HG03442 (cell line): Measurements from ENCODE around the gene CGB8.
"Not testable (repeated sequence)": the region's sequence is repeated elsewhere in the genome, so short reads cannot be mapped to it uniquely, and the experiment has no call there.

Source experiments
- ATAC-seq: cut with Tn5 transposase; IDR thresholded peaks from one replicate; pipeline ENCODE4 v1.9.1; 2021; ENCODE audit warnings: mild to moderate bottlenecking, moderate library complexity; ENCODE audit not compliant: unreplicated experiment

The CGB8 gene

GRCh38 chr19:49031642-49032301 lies 17.1 kb downstream of the CGB8 start, which contains the start of gene CGB2:
Gene CGB2 (plus strand): TSS chr19:49031890. CDS start chr19:49032096, 206 bp downstream.
- not testable (repeated sequence) for ATAC-seq

GRCh38 chr19:49030323-49030722 lies 18.6 kb downstream of the CGB8 start:
- ATAC-seq = not testable (repeated sequence)

GRCh38 chr19:49029749-49030148 lies 19.2 kb downstream of the CGB8 start:
- not testable (repeated sequence) for ATAC-seq

DNA sequence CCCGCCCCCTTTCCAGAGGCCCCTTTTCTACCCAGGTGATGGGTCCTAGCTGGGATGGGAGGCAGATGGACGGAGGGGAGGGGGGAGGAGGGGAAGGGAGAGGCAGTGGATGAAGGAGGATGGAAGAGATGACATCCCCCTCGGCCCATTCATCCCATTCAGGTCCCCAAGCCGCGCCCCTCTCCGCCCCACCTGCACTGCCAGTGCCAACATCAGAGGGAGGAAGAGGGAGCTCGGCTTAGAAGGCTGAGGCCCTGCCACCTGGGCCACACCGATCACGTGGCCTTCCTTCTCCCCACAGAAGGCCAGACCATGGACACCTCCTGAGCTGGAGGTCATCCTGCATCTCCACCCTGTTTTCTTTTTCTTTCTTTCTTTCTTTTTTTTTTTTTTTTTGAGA lies 20.2 kb downstream of the CGB8 start:
- ATAC-seq = not testable (repeated sequence)

- ATAC-seq = not testable (repeated sequence)
Observed at GRCh38 chr19:49025599-49025998, 23.3 kb downstream of the CGB8 start.

DNA sequence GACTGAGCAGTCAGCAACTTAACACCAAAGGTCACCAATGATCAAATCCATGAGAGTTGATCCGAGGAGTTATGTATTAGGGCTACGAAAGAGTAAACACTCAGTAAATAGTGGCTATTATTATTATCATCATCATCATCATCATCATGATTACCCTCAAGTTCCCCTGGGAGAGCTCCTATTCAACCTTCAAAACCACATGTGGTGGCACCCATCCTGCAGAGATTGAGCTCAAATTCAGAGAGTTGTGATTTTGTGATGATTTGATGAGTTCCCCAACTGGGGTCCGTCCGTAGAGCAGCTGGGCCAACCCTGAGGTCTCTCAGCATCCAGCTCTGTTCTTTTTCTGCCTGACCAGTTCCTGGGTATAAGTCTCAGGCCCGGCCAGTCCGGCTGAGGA lies 23.8 kb downstream of the CGB8 start:
- ATAC-seq = not testable (repeated sequence)

DNA sequence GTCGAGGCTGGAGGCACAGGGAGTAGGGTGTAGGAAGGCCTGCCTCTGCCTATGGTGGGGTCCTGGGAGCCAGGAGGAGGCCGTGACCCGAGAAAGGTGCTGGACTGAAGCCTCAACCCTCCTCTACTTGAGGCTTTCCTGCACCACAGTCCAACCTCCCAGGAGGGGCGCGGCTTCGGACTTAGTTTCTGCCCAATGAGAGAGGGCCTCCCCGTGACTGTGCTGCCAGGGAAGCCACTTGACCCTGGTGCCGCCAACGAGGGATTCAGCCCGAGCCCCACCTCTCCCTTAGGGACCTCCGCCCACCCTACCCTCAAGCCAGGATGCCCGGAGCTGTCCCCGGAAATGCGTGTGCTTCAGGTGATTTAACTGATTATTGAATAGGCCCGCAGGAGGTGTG lies 24.7 kb downstream of the CGB8 start, which contains the start of gene CGB3:
Gene CGB3, minus strand, starts transcription at position 101 of the 400 bp plus-strand sequence. CDS start 362 bp downstream, outside the sequence.
- not testable (repeated sequence) for ATAC-seq

DNA sequence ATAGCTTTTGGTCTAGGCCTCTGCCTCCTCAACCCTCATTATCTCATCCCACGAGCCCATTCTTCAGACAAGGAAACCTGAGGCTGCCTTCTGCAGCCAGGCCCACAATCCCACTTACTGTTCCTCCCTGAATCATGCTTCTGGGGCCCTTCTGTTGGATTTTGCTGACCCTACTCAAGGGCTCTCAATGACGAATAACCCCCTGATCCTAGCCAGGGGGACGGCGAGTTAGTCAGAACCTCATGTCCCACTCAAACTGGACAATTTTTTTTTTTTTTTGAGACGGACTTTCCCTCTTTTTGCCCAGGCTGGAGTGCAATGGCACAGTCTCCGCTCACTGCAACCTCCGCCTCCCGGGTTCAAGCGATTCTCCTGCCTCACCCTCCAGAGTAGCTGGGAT lies 26.8 kb downstream of the CGB8 start:
- no peak for ATAC-seq

GRCh38 chr19:49020931-49021895 lies 27.7 kb downstream of the CGB8 start:
- no peak for ATAC-seq

- ATAC-seq = no peak
Observed at GRCh38 chr19:49020342-49020741, 28.6 kb downstream of the CGB8 start.

- ATAC-seq = no peak
Observed at GRCh38 chr19:49019242-49019932, 29.5 kb downstream of the CGB8 start.

DNA sequence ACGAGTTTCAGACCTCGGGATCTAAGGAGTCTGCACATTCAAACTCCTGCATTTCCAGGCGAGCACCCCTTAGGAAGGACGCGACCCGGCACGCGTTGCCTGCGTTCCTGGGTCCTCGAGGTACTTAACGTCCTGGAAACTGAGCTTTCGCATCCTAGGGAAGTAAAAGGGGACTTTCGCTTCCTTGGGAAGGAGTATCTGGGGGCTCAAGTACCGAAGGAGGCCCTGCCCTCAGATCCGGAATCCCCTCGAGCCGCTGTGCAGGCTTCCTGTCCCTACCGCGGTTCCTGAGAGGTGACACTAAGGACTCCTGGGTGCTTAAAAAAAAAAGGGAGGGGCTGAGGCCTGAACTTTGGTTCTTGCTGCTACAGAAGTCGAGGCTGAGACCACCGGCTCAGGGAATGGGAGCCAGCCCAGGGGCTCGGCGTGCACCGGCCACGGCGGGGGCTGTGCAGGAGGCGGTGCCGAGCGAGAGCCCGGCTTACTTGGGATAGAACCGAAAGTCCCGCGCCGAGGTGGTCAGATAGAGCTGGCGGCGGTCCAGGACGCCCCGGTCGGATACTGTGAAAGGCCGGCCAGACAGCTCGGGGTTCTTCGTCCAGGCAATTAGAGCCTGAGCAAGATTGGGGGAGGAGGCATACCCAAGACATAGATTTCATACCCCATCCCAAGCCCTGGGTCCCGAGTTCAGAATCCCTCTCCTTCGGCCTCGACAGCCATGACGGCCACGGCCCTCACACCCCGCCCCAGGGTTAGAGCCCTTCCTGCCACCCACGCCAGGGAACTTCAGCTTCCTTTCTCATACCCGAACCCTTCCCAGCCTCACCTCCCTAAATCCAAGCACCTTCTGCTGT lies 30.3 kb downstream of the CGB8 start:
- ATAC-seq = not testable (repeated sequence)

DNA sequence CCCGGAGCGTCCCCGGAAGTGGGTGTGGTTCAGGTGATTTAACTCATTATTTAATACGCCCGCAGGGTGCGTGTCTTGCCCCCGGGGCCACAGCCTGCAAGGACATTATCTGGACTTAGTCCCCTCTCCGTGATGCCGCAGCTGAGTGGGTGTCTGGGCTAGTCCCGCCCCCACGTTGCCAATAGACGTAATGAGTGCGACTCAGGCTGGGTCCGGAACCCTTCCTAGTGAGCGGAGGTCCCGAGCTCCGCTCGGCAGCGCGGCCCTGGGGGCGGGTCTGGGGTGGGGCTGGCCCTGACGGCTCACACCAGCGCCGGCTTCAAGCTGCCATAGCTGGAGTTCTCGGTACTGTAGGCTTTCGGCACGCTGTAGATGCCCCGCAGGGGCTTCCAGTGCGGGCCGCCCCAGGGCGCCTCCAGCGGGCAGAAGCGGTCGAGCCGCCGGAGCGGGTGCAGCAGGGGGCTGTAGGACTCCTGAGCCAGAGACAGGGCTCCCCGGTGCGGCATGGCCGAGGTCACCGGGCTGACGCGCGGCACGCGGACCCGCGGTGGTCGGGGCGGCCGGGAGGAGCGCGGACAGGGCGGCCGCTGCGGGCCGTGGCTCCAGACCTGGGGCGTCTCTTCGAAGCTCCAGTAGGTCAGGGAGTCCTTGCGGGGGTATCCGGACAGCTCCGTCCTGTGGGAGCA lies 31.1 kb downstream of the CGB8 start:
- ATAC-seq = no peak

DNA sequence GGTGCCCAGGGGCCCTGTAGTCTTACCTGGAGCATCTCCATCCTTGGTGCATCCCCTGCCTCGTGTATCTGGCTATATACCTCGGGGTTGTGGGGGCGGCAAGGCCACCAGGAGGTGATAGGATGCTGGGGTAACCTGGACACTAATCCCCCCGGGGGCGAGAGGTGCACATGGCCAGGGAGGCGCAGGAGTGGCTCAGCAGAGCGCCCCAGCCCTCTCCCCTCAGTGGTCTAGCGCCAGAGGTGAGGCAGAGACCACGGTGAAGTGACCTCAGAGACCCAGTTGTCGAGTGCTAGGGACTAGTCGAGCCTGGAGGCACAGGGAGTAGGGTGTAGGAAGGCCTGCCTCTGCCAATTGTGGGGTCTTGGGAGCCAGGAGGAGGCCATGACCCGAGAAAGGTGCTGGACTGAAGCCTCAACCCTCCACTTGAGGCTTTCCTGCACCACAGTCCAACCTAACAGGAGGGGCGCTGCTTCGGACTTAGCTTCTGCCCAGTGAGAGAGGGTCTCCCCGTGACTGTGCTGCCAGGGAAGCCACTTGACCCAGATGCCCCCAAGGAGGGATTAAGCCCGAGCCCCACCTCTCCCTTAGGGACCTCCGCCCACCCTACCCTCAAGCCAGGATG lies 31.8 kb downstream of the CGB8 start, which contains the start of gene LHB:
Gene LHB, minus strand, starts transcription at position 51 of the 625 bp plus-strand sequence. Its CDS starts 10 bp downstream, at position 41.
- ATAC-seq = no peak

DNA sequence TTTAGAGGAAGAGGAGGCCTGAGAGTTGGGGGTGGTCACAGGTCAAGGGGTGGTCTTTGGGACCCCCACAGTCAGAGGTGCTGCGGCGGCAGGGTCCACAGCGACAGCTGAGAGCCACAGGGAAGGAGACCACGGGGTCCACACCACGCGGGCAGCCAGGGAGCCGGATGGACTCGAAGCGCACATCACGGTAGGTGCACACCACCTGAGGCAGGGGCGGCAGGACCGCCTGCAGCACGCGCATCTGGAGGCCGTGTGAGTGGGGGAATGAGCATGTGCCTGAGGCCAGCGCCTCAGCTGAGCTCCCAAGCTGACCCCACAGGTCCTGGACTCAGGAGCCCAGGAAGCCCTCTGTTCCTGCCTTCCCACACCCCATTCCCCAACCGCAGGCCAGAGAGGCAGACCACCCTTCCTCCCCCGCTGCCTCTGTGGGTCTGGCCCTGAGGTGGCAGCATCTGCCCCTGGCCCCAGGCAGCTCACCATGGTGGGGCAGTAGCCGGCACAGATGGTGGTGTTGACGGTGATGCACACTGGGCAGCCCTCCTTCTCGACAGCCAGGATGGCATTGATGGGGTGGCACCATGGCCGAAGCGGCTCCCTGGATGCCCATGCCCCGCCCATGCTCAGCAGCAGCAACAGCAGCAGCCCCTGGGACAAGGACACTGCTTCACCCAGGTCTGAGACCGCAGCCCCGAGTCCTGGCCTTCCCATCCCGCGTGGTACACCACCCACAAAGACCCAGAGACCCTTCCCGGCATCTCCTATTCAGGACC lies 32.7 kb downstream of the CGB8 start:
- ATAC-seq = no peak

- no peak for ATAC-seq
Observed at GRCh38 chr19:49014870-49015255, 34.0 kb downstream of the CGB8 start.

DNA sequence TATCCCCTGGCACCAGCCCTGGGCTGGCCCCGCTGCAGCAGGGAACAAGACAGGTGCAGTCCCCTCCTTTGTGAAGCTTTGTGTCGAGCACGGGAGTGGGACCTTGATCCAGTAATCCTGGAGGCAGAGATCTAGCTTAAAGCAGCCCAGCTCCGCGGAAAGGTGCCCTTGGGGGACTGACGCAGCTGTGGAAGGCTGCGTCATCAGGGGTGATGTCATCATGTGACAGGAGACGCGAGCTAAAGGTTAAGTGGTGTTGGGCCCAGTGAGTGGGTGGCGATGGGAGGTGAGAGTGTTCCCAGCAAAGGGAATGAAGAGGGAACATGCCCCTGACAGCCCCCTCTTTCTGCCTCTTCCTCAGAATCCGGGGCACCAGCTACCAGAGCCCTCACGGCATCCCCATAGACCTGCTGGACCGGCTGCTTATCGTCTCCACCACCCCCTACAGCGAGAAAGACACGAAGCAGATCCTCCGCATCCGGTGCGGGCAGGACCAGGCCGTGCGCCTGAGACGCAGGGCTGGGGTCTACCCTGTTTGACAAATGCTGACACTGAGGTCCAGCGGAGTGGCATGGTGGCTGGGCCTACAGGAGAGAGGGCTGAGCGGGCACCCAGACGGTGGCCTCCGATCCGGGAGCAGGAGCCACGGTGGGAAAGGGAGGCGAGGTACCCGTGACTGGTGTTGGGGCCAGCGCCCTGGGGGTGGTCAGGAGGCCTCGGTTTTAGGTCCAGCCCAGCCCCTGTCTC lies 34.6 kb downstream of the CGB8 start:
- ATAC-seq = no peak

- ATAC-seq = no peak
Observed at GRCh38 chr19:49011194-49011593, 37.7 kb downstream of the CGB8 start.
